AG10803 (cell line): ENCODE results near the gene DR1.
"Not testable (repeated sequence)": the region's sequence is repeated elsewhere in the genome, so short reads cannot be mapped to it uniquely, and the experiment has no call there.

ENCODE experiments used
- DNase-seq: peaks from one replicate; pipeline ENCODE4 v3.0.0; 2010; ENCODE audit warnings: low read depth
- H3K4me3 ChIP-seq: 2 replicates; pipeline ENCODE4 v1.5.1; 2011; ENCODE audit warnings: mild to moderate bottlenecking, low read length, control low read depth
- CTCF ChIP-seq: conservative IDR thresholded peaks from 2 replicates; pipeline ENCODE4 v1.5.1; 2011; ENCODE audit warnings: mild to moderate bottlenecking, low read length, control low read depth, inconsistent platforms

The DR1 gene

GRCh38 chr1:93374334-93375106 lies 28.8 kb downstream of the DR1 start:
- DNase-seq: no peak
- H3K4me3 ChIP-seq: no peak overlapping the region
- TF ChIP-seq CTCF: no peak

- no peak for TF ChIP-seq CTCF
- no peak overlapping the region for H3K4me3 ChIP-seq
- peak; percentile 25 for DNase-seq
These were observed 38.9 kb downstream of the DR1 start for GRCh38 chr1:93384656-93385055.

- DNase-seq, H3K4me3 ChIP-seq: not testable (repeated sequence)
These were observed 40.6 kb downstream of the DR1 start for GRCh38 chr1:93386268-93386667.

- DNase-seq: peak; percentile 69
- H3K4me3 ChIP-seq: no peak overlapping the region
- TF ChIP-seq CTCF: no peak
These were observed 48.8 kb downstream of the DR1 start for GRCh38 chr1:93394514-93394913.

DNA sequence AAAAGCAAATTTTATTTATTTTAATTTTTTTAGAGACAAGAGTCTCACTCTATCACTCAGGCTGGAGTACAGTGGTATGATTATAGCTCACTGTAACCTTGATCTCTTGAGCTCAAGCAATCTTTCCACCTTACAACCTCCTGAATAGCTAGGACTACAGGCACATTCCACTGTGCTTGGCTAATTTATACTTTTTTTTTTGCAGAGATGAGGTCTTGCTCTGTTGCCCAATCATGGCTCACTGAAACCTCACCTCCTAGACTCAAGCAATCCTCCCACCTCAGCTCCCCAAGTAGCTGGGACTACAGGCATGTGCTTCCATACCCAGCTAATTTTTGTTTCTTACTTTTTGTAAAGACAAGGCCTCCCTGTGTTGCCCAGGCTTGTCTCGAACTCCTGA lies 49.5 kb downstream of the DR1 start:
- TF ChIP-seq CTCF: no peak

GRCh38 chr1:93399781-93400180 lies 54.1 kb downstream of the DR1 start:
- no peak overlapping the region for H3K4me3 ChIP-seq
- DNase-seq: no peak
- no peak for TF ChIP-seq CTCF

More for the DNA sequence above, 49.5 kb downstream of the DR1 start:
- DNase-seq: peak; percentile 35
- no peak overlapping the region for H3K4me3 ChIP-seq

- H3K4me3 ChIP-seq: no peak overlapping the region
- no peak for DNase-seq
- no peak for TF ChIP-seq CTCF
These were observed 62.5 kb downstream of the DR1 start for GRCh38 chr1:93408203-93408602.
